Sciatic nerve (tissue), 2 donors: Measurements from ENCODE around the gene SLC25A38. TPM values are rescaled to one million over a fixed set of nuclear protein-coding genes. Genes with fewer than 3 reads are reported as not detected.
A peak's percentile ranks its signal among the peaks of the same experiment; 100 is the strongest.
"Not testable (repeated sequence)": the region's sequence is repeated elsewhere in the genome, so short reads cannot be mapped to it uniquely, and the experiment has no call there.

Experiments
- ATAC-seq: fragments of 200-7000 bp; cut with Tn5 transposase; one replicate; pipeline ENCODE4 v1.9.1; 2020; ENCODE audit warnings: mild to moderate bottlenecking, moderate library complexity
- DNase-seq: peaks from one replicate; pipeline ENCODE4 v3.0.0-alpha.2; 2020; ENCODE audit warnings: low spot score
- intact Hi-C: fragments of 100-400 bp; cut with DNase I; formaldehyde crosslinking; loops from one replicate; pipeline ENCODE4 v1.14.2; 2022
- total RNA-seq: library from RNA; stranded (reverse); fragmentation: NEBNext Ultra II Directional; extraction: Animal tissue kit (Norgen Biotek cat#: 25700); gene quantifications from one replicate; pipeline ENCODE4 v1.2.1, GENCODE V29; 2021
- donor health status: DM: no; HTN: no; CAD: no.
- donor health status: DM: no; HTN: no; CAD: no.

Gene SLC25A38
- total RNA-seq, 1 donor from 2014 or later: 20.4 TPM

DNA sequence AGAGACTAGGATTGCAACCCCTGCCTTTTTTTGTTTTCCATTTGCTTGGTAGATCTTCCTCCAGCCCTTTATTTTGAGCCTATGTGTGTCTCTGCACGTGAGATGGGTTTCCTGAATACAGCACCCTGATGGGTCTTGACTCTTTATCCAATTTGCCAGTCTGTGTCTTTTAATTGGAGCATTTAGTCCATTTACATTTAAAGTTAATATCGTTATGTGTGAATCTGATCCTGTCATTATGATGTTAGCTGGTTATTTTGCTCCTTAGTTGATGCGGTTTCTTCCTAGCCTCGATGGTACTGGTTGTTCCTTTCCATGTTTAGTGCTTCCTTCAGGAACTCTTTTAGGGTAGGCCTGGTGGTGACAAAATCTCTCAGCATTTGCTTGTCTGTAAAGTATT is 12.7 kb upstream of the SLC25A38 start:
- DNase-seq, intact Hi-C loops, ATAC-seq: not testable (repeated sequence)

DNA sequence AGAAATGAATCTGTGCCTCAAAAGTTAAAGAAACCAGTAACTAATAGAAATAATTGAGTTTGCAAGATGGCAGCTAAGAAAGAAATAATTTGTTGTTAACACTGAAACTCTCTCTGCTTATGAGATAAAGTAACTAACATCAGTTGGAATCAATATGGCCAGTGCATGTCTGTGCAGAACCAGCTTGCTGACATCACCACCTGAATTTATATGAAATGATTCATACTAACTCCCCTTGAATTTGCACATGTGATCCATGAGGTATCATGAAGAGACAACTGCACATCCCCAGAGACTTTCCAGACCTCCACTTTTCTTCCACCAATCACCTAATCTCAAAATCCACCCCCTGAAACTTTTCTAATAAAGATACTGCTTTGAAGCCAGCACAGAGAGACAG is 10.3 kb upstream of the SLC25A38 start:
- intact Hi-C loops: no loop called here
- no peak for ATAC-seq

DNA sequence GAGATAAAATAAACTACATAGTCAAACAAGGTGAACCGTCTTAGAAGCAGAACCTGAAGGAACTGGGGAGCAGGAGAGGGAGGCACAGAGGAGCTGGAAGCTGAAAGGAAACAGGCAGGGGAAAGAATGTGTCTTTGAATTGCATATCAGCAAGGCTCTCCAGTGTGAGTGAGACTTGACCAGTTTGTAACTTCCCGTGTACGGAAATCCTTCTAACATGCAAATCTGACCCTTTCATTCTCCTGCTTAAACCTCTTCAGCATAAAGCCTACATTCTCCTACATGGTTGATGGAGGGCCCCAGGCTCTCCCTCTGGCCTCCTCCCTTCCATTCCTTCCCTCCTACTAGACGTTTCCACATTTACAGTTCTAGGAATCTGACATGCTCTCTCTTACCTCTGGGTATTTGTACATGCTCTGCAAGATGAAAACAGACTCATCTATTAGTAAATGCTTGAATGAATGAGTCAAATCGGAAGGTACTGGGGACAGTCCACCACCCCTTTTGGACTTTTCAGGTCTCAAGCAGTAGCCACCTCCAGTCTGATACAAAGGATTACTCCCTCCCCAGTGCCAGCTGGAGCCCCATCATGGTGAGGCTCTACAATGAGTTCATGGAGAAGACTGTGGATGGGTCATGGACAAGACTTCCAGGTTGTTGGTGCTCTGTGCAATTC is 6.1 kb upstream of the SLC25A38 start:
- no peak for DNase-seq
- no peak for ATAC-seq
- intact Hi-C loops: no loop called here

More for the DNA sequence above, 10.3 kb upstream of the SLC25A38 start:
- DNase-seq: no peak

DNA sequence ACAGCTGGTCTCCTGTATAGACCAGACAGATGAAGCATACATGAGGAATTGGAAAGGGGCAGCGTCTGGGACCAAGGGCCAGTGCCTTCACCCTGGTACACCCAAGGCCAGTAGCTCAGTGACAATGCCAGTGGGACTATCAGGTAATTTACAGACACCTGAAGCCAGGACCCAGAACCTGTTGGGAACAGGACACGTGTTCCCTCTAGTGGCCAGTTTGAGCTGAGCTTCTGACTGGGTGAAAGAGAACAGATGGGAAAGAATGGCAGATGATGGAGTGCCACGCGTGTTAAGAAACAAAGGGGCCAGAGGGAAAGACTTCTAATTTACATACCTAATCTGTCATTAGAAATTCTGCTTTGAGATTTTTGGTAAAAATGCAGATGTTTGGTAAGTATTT is 5.1 kb upstream of the SLC25A38 start:
- intact Hi-C loops: no loop called here
- DNase-seq (no peak), ATAC-seq (no peak)

DNA sequence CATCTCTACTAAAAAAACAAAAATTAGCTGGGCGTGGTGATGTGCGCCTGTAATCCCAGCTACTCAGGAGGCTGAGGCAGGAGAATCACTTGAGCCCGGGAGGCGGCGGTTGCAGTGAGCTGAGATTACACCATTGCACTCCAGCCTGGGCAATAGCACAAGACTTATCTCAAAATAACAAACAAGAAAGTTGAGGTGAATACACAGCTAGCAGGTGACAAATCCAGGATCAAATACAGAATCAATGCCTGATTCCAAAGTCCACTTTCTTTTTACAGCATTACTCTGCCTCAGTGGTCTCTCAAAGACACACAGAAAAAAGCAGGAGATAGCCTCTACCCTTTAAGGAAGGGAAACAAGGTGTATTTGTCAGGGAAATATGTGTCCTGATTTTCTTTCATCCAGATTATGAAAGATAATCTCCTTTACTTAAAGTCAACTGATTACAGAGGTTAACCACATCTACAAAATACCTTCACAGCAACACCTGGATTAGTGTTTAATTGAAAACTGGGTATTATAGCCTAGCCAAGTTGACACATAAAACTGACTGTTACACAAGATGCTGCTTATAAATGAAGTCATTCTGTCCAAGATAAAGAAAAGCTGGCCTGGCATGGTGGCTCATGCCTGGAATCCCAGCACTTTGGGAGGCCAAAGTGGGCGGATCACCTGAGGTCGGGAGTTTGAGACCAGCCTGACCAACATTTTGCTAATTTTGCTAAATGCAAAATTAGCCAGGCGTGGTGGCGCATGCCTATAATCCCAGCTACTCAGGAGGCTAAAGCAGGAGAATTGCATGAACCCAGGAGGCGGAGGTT is 4.0 kb upstream of the SLC25A38 start:
- intact Hi-C loops: no loop called here

DNA sequence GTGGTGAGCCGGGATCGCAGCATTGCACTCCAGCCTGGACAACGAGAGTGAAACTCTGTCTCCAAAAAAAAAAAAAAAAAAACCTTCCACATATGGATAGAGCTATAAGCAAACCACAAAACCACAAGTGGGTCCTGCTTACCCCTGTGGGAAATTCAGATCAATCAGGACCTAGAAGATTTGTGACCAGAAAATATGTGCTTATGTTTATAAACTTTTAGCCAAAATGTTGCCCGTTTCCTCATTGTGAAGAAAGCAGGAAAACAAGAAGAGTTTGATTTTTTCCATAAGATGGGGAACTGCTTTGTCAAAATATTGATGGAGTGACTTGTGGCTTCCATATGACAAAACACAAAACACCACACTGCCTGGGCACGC is 3.4 kb upstream of the SLC25A38 start:
- intact Hi-C loops: no loop called here

More for the DNA sequence above, 4.0 kb upstream of the SLC25A38 start:
- DNase-seq (no peak), ATAC-seq (no peak)

DNA sequence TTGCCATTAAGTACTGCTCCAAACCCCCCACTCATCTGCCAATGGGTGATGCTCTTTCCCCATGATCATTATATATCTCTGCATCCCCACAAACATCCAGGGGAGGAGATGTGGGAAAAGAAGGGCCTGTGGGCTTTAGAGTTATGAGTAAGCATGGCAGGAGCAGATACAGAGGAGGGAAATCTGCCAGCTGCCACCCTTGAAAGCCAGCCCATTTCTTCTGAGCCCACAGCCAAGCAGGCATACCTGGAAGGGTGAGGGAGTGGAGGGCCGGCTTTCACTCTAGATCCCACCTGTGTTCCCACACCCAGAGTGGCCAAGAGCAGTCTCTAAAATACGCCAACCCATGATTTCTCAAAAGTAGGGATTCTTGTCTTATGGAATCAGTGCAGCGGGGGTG is 1.7 kb upstream of the SLC25A38 start:
- ATAC-seq: no peak
- no peak for DNase-seq
- intact Hi-C loops: no loop called here

More for the DNA sequence above, 3.4 kb upstream of the SLC25A38 start:
- no peak for DNase-seq
- ATAC-seq: no peak

DNA sequence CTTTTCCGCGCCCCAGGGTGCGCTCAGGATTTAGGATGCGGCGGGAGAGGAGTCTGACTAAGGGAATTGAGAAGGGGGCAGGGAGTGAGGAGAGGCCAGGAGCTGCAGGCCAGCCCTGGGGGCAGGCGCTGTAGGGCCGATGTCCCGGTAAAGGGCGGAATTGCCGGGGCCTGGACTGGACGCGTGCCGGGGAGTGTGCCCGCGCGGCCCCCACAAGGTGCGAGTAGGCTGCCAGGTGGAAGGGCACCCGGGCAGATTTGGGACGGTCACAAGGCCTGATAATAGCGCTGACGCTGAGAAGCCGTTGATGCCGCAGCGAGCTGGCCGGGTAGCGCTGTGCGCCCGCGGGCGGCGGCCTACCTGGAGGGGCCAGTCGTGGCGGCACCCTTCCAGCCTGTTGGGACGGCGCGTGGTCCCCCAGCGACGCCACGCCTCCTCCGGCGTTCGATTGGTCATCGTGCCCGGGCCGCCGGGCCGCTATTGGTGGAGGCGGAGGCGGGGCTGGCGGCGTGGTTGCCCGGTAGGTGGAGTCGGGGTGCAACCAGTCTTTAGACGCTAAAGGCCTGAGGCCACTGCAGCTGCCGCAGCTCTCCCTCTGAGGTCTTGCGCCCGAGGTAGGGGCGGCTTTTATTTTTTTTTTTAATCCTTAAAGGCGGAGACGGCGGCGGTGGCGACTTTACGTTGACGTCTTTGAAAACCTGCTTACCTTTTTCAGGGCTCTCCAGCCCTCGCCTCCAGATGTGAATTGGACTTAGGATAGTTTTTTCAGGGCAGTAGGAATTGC is 903 bp downstream of the SLC25A38 start:
- intact Hi-C loops: no loop called here
- ATAC-seq: peak; percentile 99

DNA sequence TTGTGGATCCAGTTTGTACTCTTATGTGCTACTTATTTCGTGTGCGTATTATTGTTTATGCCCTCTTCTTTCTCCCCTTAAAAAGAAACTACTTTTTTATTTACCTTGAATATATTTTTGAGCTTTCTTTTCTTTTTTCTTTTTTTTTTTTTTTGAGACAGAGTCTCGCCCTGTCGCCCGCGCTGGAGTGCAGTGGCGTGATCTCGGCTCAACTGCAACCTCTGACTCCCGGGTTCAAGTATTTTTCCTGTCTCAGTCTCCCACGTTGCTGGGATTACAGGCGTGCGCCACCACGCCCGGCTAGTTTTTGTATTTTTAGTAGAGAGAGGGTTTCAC is 1.5 kb downstream of the SLC25A38 start:
- intact Hi-C loops: no loop called here
- ATAC-seq (no peak), DNase-seq (no peak)

More for the DNA sequence above, 903 bp downstream of the SLC25A38 start:
- peak; percentile 98 for DNase-seq

DNA sequence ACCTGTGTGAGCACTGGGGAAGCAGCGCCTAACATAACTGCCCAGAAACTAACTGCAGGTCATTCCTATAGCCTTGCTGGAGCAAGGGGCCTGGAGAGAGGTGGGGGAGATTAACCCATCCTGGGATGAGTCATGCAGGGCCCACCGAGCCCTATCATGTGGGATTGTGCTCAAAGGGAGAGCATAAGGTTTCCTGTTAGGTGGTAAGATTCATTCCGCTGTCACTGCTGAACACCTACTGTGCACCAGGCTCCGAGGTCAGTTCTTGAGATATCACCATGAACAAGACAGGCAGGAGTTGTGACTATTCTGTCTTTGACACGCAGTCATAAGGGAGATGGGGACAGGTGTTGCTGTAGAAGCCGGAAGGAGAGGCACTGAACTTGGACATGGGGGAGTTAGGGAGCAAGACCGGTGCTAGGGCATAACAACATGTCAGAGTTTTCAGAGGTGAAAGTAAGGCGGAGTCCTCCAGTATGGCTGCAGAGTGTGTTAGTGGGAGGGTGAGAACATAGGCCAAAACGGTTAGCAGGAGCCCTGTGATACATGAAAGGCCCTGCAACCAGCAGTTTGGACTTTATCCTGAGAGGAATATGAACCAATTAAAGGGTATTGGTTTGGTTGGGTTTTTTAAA is 2.4 kb downstream of the SLC25A38 start:
- DNase-seq: no peak
- intact Hi-C loops: no loop called here
- ATAC-seq: no peak

DNA sequence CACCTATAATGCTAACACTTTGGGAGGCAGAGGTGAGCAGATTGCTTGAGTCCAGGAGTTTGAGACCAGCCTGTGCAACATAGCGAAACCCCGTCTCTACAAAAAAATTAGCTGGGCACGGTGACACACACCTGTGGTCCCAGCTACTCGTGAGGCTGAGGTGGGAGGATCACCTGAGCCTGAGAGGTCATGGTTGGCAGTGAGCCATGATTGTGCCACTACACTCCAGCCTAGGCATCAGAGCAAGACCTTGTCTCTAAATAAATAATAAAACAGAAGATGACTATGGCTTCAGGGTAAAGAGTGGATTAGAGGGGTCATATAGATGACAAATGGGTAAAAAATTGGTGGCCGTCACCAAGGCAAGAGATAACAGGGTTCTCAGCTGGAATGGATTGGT is 3.1 kb downstream of the SLC25A38 start:
- intact Hi-C loops: no loop called here
- DNase-seq (no peak), ATAC-seq (no peak)

DNA sequence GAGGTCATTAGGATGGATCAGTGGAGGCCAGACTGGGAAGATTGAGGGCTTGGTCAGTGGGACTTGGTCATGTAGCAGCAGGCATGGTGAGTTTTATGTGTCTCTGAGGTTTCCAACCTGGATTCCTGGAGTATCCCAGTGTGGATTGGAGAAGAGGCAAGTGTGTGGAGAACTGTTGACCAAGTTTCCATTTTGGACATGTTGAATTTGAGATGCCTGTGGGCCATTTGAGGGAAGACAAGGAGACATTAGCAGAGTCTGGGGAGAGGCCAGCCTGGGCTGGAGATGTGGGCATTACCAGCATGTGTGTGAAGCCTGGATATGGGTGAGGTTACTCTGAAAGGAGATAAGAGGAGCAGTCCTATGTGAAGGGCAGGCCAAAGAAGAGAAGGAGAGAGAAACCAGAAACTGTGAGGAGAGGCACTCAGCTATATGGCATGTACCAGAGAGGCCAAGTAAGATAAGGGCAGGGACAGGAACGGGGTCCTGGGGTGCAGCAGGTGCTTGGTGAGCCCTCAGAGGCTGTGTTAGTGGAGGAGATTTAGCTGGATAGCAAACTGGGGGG is 4.3 kb downstream of the SLC25A38 start:
- ATAC-seq (no peak), DNase-seq (no peak)
- intact Hi-C loops: no loop called here

DNA sequence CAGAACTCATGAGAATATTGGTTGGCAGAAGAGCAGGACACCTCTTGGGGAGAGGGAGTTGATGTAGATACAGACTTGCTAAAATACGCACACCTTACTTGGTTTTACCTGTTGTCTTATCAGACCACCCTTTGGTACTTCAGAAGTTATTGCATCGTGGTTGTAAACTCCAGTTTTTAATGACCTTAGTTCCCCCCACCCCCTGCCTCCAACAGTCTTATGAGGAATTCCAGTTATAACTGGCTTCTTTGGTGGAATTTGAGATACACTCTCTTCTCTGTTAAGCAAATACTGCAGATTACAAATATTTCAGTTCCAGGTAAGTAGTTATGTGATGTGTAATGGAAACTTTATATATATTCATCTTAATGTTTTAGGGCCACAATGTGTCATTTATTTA is 5.0 kb downstream of the SLC25A38 start:
- ATAC-seq: no peak
- DNase-seq: no peak
- intact Hi-C loops: no loop called here

DNA sequence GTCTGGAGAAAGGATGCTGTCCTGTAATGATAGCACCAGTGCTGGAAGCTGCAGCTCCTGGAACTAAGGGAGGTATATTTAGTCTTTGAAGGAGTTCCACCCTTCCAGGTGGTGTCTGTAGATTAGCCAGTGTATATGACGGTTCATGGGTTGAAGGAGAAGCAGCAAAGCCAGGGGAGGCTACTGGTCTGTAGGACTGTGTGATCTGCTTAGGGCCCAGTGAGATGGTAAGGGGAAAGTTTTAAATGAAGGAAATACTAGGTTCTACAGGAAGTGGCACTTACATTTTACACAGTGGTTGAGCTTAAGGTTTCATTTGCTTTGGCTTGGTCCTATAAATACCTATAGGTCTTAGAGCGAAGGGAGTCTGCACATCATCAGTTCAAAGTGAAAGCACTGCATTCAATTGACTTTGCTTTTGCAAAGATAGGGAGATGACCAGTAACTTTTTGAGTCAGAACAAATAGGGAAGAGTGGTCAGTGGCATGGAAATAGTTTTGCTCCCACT is 5.6 kb downstream of the SLC25A38 start:
- intact Hi-C loops: no loop called here
- no peak for ATAC-seq
- no peak for DNase-seq

DNA sequence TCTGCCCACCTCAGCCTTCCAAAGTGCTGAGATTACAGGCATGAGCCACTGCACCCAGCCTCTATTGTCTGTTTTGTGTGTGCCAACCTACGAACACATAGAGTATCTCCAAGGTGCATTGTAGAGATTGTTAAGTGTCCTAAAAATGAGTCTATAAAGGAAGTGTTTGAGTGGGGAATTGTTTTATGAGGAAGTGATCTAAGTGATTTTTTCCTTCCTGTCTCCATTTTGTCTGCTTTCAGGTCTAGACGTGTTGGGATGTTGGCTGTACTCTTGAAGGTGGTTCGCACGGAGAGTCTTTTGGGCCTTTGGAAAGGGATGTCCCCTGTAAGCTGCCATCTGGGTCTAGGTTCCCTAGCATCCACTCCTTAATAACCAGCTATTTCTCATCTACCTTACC is 7.0 kb downstream of the SLC25A38 start:
- intact Hi-C loops: no loop called here
- ATAC-seq: no peak
- no peak for DNase-seq

DNA sequence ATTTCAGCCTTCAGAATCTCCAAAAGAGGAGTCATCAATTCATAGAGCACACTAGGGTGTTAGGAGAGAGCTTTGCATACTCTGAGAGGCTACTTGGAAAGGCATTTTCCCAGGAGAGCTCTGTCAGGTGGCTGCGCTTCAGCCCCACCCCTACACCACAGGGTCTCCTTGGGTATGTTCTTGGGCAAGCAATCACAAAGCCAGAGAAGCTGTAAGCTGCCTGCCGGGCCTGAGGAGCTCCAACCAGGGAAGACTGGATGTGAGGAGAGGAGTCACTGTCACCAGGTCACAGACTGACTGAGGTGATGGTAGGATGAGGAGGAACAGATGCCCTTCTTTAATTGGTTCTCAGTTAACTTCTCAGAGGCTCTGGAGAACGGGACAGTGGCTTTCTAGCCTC is 13.5 kb downstream of the SLC25A38 start:
- DNase-seq: no peak
- no peak for ATAC-seq
- intact Hi-C loops: no loop called here

DNA sequence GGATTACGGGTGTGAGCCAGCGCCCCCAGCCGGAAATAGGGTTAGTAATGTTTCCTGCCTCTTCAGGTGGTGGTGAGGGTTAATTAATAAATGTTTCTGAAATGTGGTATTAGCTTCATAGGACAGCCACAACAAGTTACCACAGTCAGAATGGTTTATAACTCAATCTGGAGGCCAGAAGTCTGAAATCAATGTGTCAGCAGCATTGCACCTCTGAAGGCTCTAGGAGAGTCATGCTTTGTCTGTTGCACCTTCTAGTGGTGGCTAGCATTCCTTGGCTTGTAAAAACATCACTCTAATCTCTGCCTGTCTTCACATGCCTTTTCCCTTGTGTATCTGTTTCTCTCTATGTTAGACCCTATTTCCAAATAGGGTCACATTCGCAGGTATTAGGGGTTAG is 15.5 kb downstream of the SLC25A38 start:
- intact Hi-C loops: no loop called here
- DNase-seq (no peak), ATAC-seq (no peak)

DNA sequence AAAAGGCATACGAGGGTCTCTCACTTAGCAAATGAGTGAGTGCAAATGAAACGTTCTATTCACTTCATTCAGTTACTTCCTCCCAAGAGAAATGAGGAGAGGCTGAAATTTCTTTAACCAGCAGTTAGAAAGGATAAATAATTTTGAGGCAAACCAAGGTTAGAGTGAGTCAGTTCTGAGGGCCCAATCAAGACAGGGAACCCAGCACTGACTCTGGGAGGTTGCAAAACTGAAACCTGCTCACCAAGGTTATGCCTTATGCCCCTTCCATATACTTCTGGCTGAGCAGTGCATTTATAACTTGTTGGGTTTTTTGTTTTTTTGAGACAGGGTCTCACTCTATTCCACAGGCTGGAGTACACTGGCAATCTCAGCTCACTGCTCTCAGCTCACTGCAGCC is 18.8 kb downstream of the SLC25A38 start:
- intact Hi-C loops: no loop called here
- DNase-seq (no peak), ATAC-seq (no peak)
